K562 (cell line): ENCODE data around the gene AP4E1. TPM values are rescaled to one million over a fixed set of nuclear protein-coding genes. Genes with fewer than 3 reads are reported as not detected.

Experiments
- ATAC-seq: fragments of 200-7000 bp; cut with Tn5 transposase; 3 replicates; pipeline ENCODE4 v1.9.1; 2020; ENCODE audit warnings: moderate library complexity
- BruUV-seq: library from RNA; stranded (reverse); fragments of 400-500 nt; replicated peaks from 2 replicates; lab custom pipeline; 2021; lab: Mats Ljungman, UMichigan
- CTCF ChIA-PET: fragments of 300-600 bp; formaldehyde crosslinking; extraction: SDS; loops from one replicate; lab custom pipeline; 2021; ENCODE audit warnings: low intra/inter-chr PET ratio; lab: Yijun Ruan, JAX
- POLR2A ChIA-PET: fragments of 300-600, 350-650 bp; sonication (Branson Sonifier 250); formaldehyde crosslinking; extraction: SDS; loops from one replicate; lab custom pipeline; 2021; ENCODE audit warnings: antibody characterized with exemption, inconsistent platforms; lab: Yijun Ruan, JAX
- DNase-seq, 4 experiments: peaks; one replicate each; pipeline versions ENCODE4 v3.0.0 to v3.0.0-alpha.2; 2011 to 2018; ENCODE audit warnings: low spot score in 3 of 4, mixed read lengths in 3 of 4; ENCODE audit errors: extremely low read depth in 1 of 4
- FAIRE-seq: peaks from 2 replicates; lab custom pipeline; 2011; peaks lifted over from hg19 to GRCh38; lab: Jason Lieb, UNC
- H2AFZ ChIP-seq: 2 replicates; pipeline ENCODE4 v1.6.0; 2011; ENCODE audit warnings: low read depth, low read length, control low read depth, inconsistent platforms
- H3K27ac ChIP-seq: fragments of 200-600 bp; 3 replicates; pipeline ENCODE4 v1.8.0; 2011; ENCODE audit warnings: low read depth, mild to moderate bottlenecking, control low read depth, inconsistent platforms, low read length, moderate library complexity, mixed read lengths; ENCODE audit errors: extremely low read depth
- H3K27me3 ChIP-seq, 2 experiments: fragments of 300-600 bp in 1 of 2; 2 replicates in 1 of 2; 3 replicates in 1 of 2; pipeline versions ENCODE4 v1.6.0 to v1.8.0; 2011; ENCODE audit warnings: inconsistent platforms in 2 of 2, low read length in 2 of 2, mild to moderate bottlenecking in 1 of 2, mixed read lengths in 1 of 2, moderate library complexity in 1 of 2; ENCODE audit not compliant: control insufficient read depth in 2 of 2, insufficient read depth in 2 of 2
- H3K36me3 ChIP-seq: fragments of 300-600 bp; 3 replicates; pipeline ENCODE4 v1.8.0; 2011; ENCODE audit warnings: mild to moderate bottlenecking, low read length, inconsistent platforms; ENCODE audit not compliant: control insufficient read depth, insufficient read depth
- H3K4me1 ChIP-seq, 2 experiments: fragments of 200-600 bp in 1 of 2; replicated peaks in 1 of 2; 2 replicates in 1 of 2; 3 replicates in 1 of 2; pipeline versions ENCODE4 v1.5.1 to v1.8.0; 2011; ENCODE audit warnings: inconsistent platforms in 2 of 2, low read length in 2 of 2, mild to moderate bottlenecking in 1 of 2, mixed read lengths in 1 of 2, moderate library complexity in 1 of 2; ENCODE audit not compliant: control insufficient read depth in 2 of 2, insufficient read depth in 2 of 2
- H3K4me2 ChIP-seq: 2 replicates; pipeline ENCODE4 v1.6.1; 2011; ENCODE audit warnings: low read length, control low read depth, inconsistent platforms, mixed read lengths; ENCODE audit not compliant: insufficient read depth
- H3K4me3 ChIP-seq: fragments of 200-600 bp; sonication (generic), shearing (Covaris generic); 2 replicates; pipeline ENCODE4 v1.5.1; 2016; ENCODE audit warnings: control low read depth, inconsistent platforms
- H3K79me2 ChIP-seq: fragments of 200-600 bp; 3 replicates; pipeline ENCODE4 v1.8.0; 2011; ENCODE audit warnings: low read length, inconsistent platforms; ENCODE audit not compliant: control insufficient read depth, insufficient read depth
- H3K9ac ChIP-seq, 2 experiments: 2 replicates each; pipeline versions ENCODE4 v1.6.0 to v1.6.1; 2011; ENCODE audit warnings: low read depth in 2 of 2, low read length in 2 of 2, control low read depth in 1 of 2, inconsistent platforms in 1 of 2, mild to moderate bottlenecking in 1 of 2, mixed read lengths in 1 of 2; ENCODE audit not compliant: insufficient read depth in 1 of 2
- H3K9me1 ChIP-seq: one replicate; pipeline ENCODE4 v1.6.0; 2011; ENCODE audit warnings: inconsistent platforms, mild to moderate bottlenecking, low read length, moderate library complexity; ENCODE audit not compliant: control insufficient read depth, insufficient read depth
- H3K9me3 ChIP-seq: replicated peaks from 2 replicates; pipeline ENCODE4 v1.5.1; 2011; ENCODE audit warnings: low read depth, low read length, inconsistent platforms; ENCODE audit not compliant: control insufficient read depth, insufficient read depth
- H4K20me1 ChIP-seq: replicated peaks from 2 replicates; pipeline ENCODE4 v1.6.1; 2011; ENCODE audit warnings: low read length, inconsistent platforms, mixed read lengths; ENCODE audit not compliant: control insufficient read depth, insufficient read depth
- CBX3 ChIP-seq, 2 experiments: IDR thresholded peaks; 1 replicate in 1 of 2; 2 replicates in 1 of 2; pipeline ENCODE4 v1.6.1; 2012; ENCODE audit warnings: inconsistent platforms in 2 of 2, low read length in 2 of 2, borderline replicate concordance in 1 of 2, control low read depth in 1 of 2
- HMBOX1 ChIP-seq: sonication (generic); IDR thresholded peaks from 2 replicates; pipeline ENCODE4 v1.6.1; 2016
- ZNF280A ChIP-seq: fragments of 450-650 bp; IDR thresholded peaks from 2 replicates; pipeline ENCODE4 v1.6.1; 2018; ENCODE audit warnings: mild to moderate bottlenecking, low read depth; ENCODE audit not compliant: partially characterized antibody
- ZNF324 ChIP-seq: fragments of 250-450 bp; sonication (Bioruptor Pico); IDR thresholded peaks from 2 replicates; pipeline ENCODE4 v1.4.0; 2020; ENCODE audit warnings: mild to moderate bottlenecking
- ZNF76 ChIP-seq: fragments of 250-450 bp; sonication (Bioruptor Pico); IDR thresholded peaks from 2 replicates; pipeline ENCODE4 v1.4.0; 2020; ENCODE audit warnings: mild to moderate bottlenecking, moderate library complexity, borderline replicate concordance
- WGBS: fragments of 100-300 bp; shearing (Covaris generic); methylation state at CpG from one replicate; pipeline ENCODE4 v1.1.6; 2016; ENCODE audit warnings: low coverage, mixed read lengths; ENCODE audit not compliant: insufficient coverage; ENCODE audit errors: missing lambda C conversion rate; 5-methylcytosine and 5-hydroxymethylcytosine counted together
- in situ Hi-C: fragments of 300-500 bp; cut with MboI; formaldehyde crosslinking; loops from 4 replicates; pipeline ENCODE4 v1.15.0; 2018; ENCODE audit warnings: inconsistent platforms, mixed read lengths
- intact Hi-C: fragments of 100-400 bp; cut with micrococcal nuclease; formaldehyde crosslinking; loops from 2 replicates; pipeline ENCODE4 v1.14.2; 2022
- polyA plus RNA-seq, 8 experiments: library from polyadenylated mRNA; depleted of rRNA in 4 of 8; stranded (reverse) in 5 of 8; unstranded in 3 of 8; fragments of >200 nt; fragmentation: Nextera tagmentation in 2 of 8; fragmentation: Illumina TruSeq in 1 of 8; extraction: Ambion mirVana in 2 of 8; extraction: Trizol in 1 of 8; gene quantifications; 2 replicates each; pipeline versions ENCODE4 v1.2.1 to v1.2.3, GENCODE V29; 2011 to 2014; ENCODE audit warnings: inconsistent platforms in 1 of 8, missing spikeins in 1 of 8
- total RNA-seq, 7 experiments: library from RNA; depleted of rRNA in 6 of 7; stranded (reverse); fragments of >200 nt in 6 of 7; fragmentation: Illumina TruSeq in 2 of 7; extraction: Trizol in 2 of 7; gene quantifications; 2 replicates each; pipeline versions ENCODE4 v1.2.1 to v1.2.3, GENCODE V29; 2011 to 2021; ENCODE audit warnings: low replicate concordance in 1 of 7

The AP4E1 gene
- total and polyA plus RNA-seq, 9 of the 15 experiments (the other 6 are each of a cell fraction or from before 2014, with no cell fraction given): 1.3 to 11.5 (median 4.4) TPM

GRCh38 chr15:50891159-50891558 is 17.3 kb upstream of the AP4E1 start:
- Histone ChIP-seq H3K27ac (no peak overlapping the region), H3K9me3 (no peaks in the 10 kb centered on the region; the same call in 1 of the 2 replicates), H3K4me2 (no peak overlapping the region), H3K79me2 (no peaks in the 10 kb centered on the region), H3K4me1 (no peaks in the 10 kb centered on the region), H2AFZ (no peak overlapping the region), H3K4me3 (no peak overlapping the region), H3K9ac (no peak overlapping the region), H3K9me1 (no peaks in the 10 kb centered on the region), H3K36me3 (no peaks in the 10 kb centered on the region), H4K20me1 (no peaks in the 10 kb centered on the region), H3K27me3 (no peaks in the 10 kb centered on the region)
- POLR2A ChIA-PET: no interaction called here
- in situ Hi-C loops: no loop called here
- FAIRE-seq (no peak), ATAC-seq (no peak), DNase-seq (no peak)
- TF ChIP-seq HMBOX1 (no peak), ZNF280A (peak; percentile 38), ZNF76 (CRISPR knock-in tag) (no peak), ZNF324 (peak; percentile 94), CBX3 (IDR thresholded peaks at IDR 0.05; ENCODE audit: borderline replicate concordance in 1 of 2, low read length in 2 of 2) (peak in 1 of 2 experiments; percentile 53; a peak in 1 of 3 replicates)
- no TSS peak for BruUV-seq
- 50% methylated on average over 1 of the region's 1 CpG for WGBS
- CTCF ChIA-PET: interaction anchor here (0.9 kb wide), 1 partner anchor 215 kb away, joined by 4 read pairs; no protein-coding TSS in a partner anchor
- intact Hi-C loops: no loop called here
